Left ventricle myocardium inferior (tissue), 1 donor: Measurements from ENCODE around the gene NDST1. TPM values are rescaled to one million over a fixed set of nuclear protein-coding genes. Genes with fewer than 3 reads are reported as not detected.

Source experiments
- DNase-seq: peaks from one replicate; pipeline ENCODE4 v3.0.0-alpha.2; 2020
- H3K27ac ChIP-seq: fragments of 200-600 bp; replicated peaks from 2 replicates; pipeline ENCODE4 v1.8.0; 2021
- H3K27me3 ChIP-seq: fragments of 200-600 bp; 2 replicates; pipeline ENCODE4 v1.8.0; 2021; ENCODE audit warnings: low read depth
- H3K36me3 ChIP-seq: fragments of 200-600 bp; 2 replicates; pipeline ENCODE4 v1.8.0; 2021
- H3K4me1 ChIP-seq: fragments of 200-600 bp; 2 replicates; pipeline ENCODE4 v1.8.0; 2021
- H3K4me3 ChIP-seq: fragments of 200-600 bp; 2 replicates; pipeline ENCODE4 v1.8.0; 2021; ENCODE audit warnings: mild to moderate bottlenecking, moderate library complexity
- H3K9me3 ChIP-seq: fragments of 200-600 bp; replicated peaks from 2 replicates; pipeline ENCODE4 v1.8.0; 2021
- intact Hi-C: fragments of 100-400 bp; cut with micrococcal nuclease; formaldehyde crosslinking; loops from one replicate; pipeline ENCODE4 v1.11.0; 2022
- total RNA-seq: library from RNA; stranded (reverse); fragmentation: NEBNext Ultra II Directional; extraction: Animal tissue kit (Norgen Biotek cat#: 25700); gene quantifications from one replicate; pipeline ENCODE4 v1.2.1, GENCODE V29; 2021
- TF ChIP-seq, protein P1 (sequence below): fragments of 200-600 bp; IDR thresholded peaks from 2 replicates; pipeline ENCODE4 v1.8.0; 2021; ENCODE audit warnings: antibody characterized with exemption, mild to moderate bottlenecking, borderline replicate concordance
- donor health status: DM: no; HTN: yes; CAD: no; lungs with severe emphysema.

The NDST1 gene
- total RNA-seq, 1 donor from 2014 or later: 58.9 TPM

DNA sequence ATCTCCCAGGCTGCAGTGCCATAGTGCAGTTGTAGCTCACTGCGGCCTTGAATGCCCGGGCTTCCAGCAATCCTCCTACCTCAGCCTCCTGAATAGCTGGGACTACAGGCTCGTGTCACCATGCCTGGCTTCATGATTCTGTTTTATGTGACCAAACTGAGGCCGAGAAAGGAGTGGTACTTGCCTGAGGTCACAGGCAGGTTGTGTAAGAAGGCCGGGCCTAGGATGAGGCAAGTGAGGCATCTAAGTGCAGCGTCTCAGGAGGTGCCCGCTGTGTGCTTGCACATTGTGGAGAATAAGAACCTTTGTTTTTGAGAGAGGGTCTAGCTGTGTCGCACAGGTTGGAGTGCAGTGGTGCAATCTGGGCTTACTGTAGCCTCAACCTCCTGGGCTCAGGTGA lies 2.1 kb upstream of the NDST1 start:
- peak overlapping the region; percentile 90 for H3K27ac ChIP-seq
- H3K4me3 ChIP-seq: no peak overlapping the region
- H3K36me3 ChIP-seq: no peaks in the 10 kb centered on the region
- no peaks in the 10 kb centered on the region for H3K27me3 ChIP-seq
- no peaks in the 10 kb centered on the region for H3K9me3 ChIP-seq
- TF ChIP-seq, protein P1, sequence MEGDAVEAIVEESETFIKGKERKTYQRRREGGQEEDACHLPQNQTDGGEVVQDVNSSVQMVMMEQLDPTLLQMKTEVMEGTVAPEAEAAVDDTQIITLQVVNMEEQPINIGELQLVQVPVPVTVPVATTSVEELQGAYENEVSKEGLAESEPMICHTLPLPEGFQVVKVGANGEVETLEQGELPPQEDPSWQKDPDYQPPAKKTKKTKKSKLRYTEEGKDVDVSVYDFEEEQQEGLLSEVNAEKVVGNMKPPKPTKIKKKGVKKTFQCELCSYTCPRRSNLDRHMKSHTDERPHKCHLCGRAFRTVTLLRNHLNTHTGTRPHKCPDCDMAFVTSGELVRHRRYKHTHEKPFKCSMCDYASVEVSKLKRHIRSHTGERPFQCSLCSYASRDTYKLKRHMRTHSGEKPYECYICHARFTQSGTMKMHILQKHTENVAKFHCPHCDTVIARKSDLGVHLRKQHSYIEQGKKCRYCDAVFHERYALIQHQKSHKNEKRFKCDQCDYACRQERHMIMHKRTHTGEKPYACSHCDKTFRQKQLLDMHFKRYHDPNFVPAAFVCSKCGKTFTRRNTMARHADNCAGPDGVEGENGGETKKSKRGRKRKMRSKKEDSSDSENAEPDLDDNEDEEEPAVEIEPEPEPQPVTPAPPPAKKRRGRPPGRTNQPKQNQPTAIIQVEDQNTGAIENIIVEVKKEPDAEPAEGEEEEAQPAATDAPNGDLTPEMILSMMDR: no peak
- H3K4me1 ChIP-seq: peaks cover 100% of the 10 kb centered on the region
- intact Hi-C loops: no loop called here
- DNase-seq: no peak

DNA sequence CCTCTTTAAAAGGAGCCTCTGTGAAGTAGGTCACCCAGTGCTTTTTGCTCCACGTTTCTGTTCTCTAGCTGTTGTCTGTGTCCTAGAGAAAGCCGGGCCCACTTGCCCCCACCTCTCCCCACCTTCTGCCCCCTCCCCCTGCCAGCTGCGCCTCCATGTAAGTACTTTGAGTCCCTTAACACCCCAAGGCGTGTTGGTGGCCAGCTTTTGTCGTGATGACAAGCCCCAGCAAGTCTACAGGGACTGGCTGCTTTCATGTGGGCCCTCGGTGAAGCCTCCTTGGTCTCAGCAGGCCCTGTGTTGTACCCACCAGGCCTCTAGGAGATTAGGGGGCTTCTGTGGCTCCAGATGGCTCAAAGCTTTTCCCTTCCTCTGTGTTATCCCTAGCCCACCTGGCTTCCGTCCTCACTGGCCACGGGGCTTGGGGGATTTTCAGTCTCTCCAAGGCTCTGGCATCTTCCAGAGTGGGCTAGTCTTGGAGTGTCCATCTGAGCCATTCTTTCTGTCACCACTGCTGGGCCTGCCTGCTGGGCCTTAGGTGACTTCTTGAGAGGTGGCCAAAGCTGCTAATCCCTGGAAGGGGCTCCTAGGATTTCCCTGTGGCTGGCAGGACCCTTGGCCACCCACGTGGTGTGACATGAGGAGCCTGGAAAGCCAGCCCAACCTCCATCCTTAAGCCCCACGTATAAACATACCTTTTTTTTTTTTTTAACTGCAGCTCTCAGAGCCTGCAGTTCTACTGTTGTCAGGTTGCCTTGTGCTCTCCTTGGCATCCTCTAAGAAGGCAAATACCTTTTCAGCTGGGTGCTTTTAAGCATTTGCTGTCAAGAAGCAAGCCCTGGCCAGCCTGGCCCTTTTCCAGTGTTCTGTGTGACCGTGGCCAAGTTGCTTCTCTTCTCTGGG lies 1.1 kb upstream of the NDST1 start:
- no peaks in the 10 kb centered on the region for H3K9me3 ChIP-seq
- H3K36me3 ChIP-seq: no peaks in the 10 kb centered on the region
- TF ChIP-seq, protein P1: no peak
- peaks cover 100% of the 10 kb centered on the region for H3K4me1 ChIP-seq
- no peak for DNase-seq
- H3K27ac ChIP-seq: peak overlapping the region; percentile 90
- no peaks in the 10 kb centered on the region for H3K27me3 ChIP-seq
- intact Hi-C loops: no loop called here
- H3K4me3 ChIP-seq: no peak overlapping the region

DNA sequence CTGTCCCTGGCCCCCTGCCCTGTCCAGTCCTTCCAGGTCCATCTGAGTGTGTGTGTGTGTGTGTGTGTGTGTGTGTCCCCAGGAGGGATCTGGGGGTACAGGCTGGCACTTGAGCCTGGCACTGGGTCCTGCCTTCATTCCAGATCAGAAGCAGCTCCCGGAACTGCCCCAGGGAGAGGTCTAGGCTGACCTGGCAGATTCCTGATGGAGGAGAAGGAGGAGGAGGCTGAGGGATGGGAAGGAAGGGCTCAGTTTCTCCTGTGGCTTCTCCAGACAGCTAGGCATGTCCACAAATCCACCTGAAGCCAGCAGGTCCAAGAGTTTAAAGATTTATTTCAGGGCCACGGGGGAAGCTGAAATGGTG lies 328 bp downstream of the NDST1 start:
- Histone ChIP-seq H3K27me3 (no peaks in the 10 kb centered on the region), H3K4me1 (peaks cover 99% of the 10 kb centered on the region), H3K27ac (peak overlapping the region; percentile 90), H3K36me3 (no peaks in the 10 kb centered on the region), H3K9me3 (no peaks in the 10 kb centered on the region), H3K4me3 (no peak overlapping the region)
- TF ChIP-seq, protein P1: no peak
- intact Hi-C loops: no loop called here
- no peak for DNase-seq

DNA sequence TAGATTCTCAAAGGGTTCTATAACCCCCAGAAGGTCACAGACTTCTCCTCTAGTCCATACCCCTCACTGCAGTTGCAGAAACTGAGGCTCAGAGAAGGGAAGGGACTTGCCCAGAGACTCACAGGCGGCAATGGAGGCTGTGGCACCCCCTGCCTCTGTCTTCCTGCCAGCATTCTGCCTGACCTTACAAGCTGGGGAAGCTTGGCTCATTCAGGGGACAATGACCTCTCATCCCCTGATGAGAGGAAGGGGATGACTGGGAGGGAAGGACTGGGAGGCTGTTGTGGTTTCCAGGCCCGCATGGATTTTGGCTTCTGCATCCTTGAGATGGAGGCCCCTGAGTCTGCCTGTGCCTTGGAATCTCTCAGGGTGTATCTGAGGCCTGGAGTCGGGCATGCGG lies 897 bp downstream of the NDST1 start:
- DNase-seq: no peak
- H3K27ac ChIP-seq: peak overlapping the region; percentile 90
- no peaks in the 10 kb centered on the region for H3K36me3 ChIP-seq
- H3K27me3 ChIP-seq: no peaks in the 10 kb centered on the region
- H3K4me1 ChIP-seq: peaks cover 99% of the 10 kb centered on the region
- no peak overlapping the region for H3K4me3 ChIP-seq
- TF ChIP-seq, protein P1: no peak
- intact Hi-C loops: no loop called here
- H3K9me3 ChIP-seq: no peaks in the 10 kb centered on the region

DNA sequence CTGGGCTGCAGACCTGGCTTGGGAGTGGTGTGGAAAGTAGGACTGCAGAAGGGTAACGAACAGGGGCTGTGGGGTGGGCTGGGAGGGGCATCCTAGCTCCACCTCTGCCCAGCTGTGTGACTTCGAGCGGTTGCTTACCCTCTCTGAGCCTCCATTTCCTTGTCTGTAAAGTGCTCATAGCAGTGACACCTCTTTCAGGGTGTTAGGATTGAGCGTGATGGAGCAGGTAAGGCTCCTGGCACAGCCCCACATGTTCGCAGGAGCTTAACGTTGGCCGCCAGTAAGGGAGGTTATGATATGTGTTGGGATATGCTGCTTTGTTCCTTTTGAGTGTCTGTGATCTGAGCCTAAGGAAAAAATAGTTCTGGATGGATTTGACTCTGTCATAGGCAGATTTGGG lies 2.1 kb downstream of the NDST1 start:
- Histone ChIP-seq H3K36me3 (no peaks in the 10 kb centered on the region), H3K27ac (peak overlapping the region; percentile 65), H3K27me3 (no peaks in the 10 kb centered on the region), H3K4me1 (peaks cover 99% of the 10 kb centered on the region), H3K9me3 (no peaks in the 10 kb centered on the region), H3K4me3 (no peak overlapping the region)
- intact Hi-C loops: no loop called here
- DNase-seq: no peak
- TF ChIP-seq, protein P1: no peak
